Kidney tubule cell (primary cell): Measurements from ENCODE around the gene TBKBP1.

ENCODE experiments used
- DNase-seq: peaks from one replicate; pipeline ENCODE4 v3.0.0-alpha.2; 2018; ENCODE audit warnings: low spot score

TBKBP1 gene

GRCh38 chr17:47715669-47716325 lies 21.8 kb downstream of the TBKBP1 start:
- DNase-seq, result no peak

- DNase-seq, result no peak
Measured at GRCh38 chr17:47716375-47716774, 22.4 kb downstream of the TBKBP1 start.

GRCh38 chr17:47717261-47717697 lies 23.3 kb downstream of the TBKBP1 start:
- DNase-seq, result no peak

GRCh38 chr17:47717979-47718621 lies 24.1 kb downstream of the TBKBP1 start:
- DNase-seq, result peak; percentile 63

GRCh38 chr17:47718634-47719405 lies 24.9 kb downstream of the TBKBP1 start:
- no peak for DNase-seq

- peak; percentile 23 for DNase-seq
Measured at GRCh38 chr17:47719411-47720152, 25.6 kb downstream of the TBKBP1 start.

GRCh38 chr17:47720196-47720595 lies 26.2 kb downstream of the TBKBP1 start:
- no peak for DNase-seq

GRCh38 chr17:47720754-47721533 lies 27.0 kb downstream of the TBKBP1 start:
- DNase-seq, result peak; percentile 41

- DNase-seq, result no peak
Measured at GRCh38 chr17:47721725-47722124, 27.8 kb downstream of the TBKBP1 start.

- no peak for DNase-seq
Measured at GRCh38 chr17:47724705-47725104, 30.7 kb downstream of the TBKBP1 start.

- no peak for DNase-seq
Measured at GRCh38 chr17:47725446-47726111, 31.6 kb downstream of the TBKBP1 start.

- no peak for DNase-seq
Measured at GRCh38 chr17:47726796-47727703, 33.1 kb downstream of the TBKBP1 start.

- DNase-seq, result no peak
Measured at GRCh38 chr17:47727704-47728036, 33.7 kb downstream of the TBKBP1 start.

- DNase-seq, result no peak
Measured at GRCh38 chr17:47728214-47728877, 34.4 kb downstream of the TBKBP1 start.

GRCh38 chr17:47729476-47729875 lies 35.5 kb downstream of the TBKBP1 start:
- no peak for DNase-seq

GRCh38 chr17:47730681-47731080 lies 36.7 kb downstream of the TBKBP1 start:
- DNase-seq, result no peak

- no peak for DNase-seq
Measured at GRCh38 chr17:47731396-47731795, 37.4 kb downstream of the TBKBP1 start.

GRCh38 chr17:47732399-47733046 lies 38.6 kb downstream of the TBKBP1 start:
- DNase-seq, result no peak
